ENCODE measurements around the gene MORN1.

DNA sequence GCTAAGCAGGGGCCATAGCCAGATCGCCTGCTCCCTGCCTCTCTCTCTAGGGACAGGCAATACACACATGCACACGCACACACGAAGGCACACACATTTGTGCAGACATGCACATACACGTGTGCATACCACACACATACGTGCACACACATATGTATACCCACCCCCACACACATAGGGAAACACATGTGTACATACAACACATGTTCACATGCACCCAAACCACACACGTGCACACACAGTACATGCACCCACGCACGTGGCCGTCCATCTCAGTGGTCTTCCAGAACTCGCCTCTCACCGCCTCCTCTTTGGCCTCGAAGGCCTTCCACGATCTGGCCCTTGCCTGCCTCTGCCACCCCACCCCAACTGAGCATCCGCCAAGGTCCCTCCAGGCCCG, 46.3 kb upstream of the MORN1 start:
- TF ChIP-seq, protein P1, sequence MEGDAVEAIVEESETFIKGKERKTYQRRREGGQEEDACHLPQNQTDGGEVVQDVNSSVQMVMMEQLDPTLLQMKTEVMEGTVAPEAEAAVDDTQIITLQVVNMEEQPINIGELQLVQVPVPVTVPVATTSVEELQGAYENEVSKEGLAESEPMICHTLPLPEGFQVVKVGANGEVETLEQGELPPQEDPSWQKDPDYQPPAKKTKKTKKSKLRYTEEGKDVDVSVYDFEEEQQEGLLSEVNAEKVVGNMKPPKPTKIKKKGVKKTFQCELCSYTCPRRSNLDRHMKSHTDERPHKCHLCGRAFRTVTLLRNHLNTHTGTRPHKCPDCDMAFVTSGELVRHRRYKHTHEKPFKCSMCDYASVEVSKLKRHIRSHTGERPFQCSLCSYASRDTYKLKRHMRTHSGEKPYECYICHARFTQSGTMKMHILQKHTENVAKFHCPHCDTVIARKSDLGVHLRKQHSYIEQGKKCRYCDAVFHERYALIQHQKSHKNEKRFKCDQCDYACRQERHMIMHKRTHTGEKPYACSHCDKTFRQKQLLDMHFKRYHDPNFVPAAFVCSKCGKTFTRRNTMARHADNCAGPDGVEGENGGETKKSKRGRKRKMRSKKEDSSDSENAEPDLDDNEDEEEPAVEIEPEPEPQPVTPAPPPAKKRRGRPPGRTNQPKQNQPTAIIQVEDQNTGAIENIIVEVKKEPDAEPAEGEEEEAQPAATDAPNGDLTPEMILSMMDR (conservative IDR thresholded peaks at IDR 0.05): no peak
- no peak for TF ChIP-seq EZH2 (IDR thresholded peaks at IDR 0.05; ENCODE audit: low read depth)
